Hepatocyte (in vitro differentiated cells): Measurements from ENCODE around the gene RIN2. TPM values are rescaled to one million over a fixed set of nuclear protein-coding genes. Genes with fewer than 3 reads are reported as not detected.

ENCODE experiments used
- DNase-seq: peaks from one replicate; pipeline ENCODE4 v3.0.0-alpha.2; 2016; ENCODE audit warnings: low spot score
- H2AFZ ChIP-seq: fragments of 200-600 bp; sonication (generic); 2 replicates; pipeline ENCODE4 v1.6.0; 2016; ENCODE audit warnings: antibody characterized with exemption, mild to moderate bottlenecking
- H3K27ac ChIP-seq: fragments of 200-600 bp; sonication (generic); 2 replicates; pipeline ENCODE4 v1.5.1; 2016; ENCODE audit warnings: mild to moderate bottlenecking
- H3K27me3 ChIP-seq: fragments of 200-600 bp; sonication (generic); 2 replicates; pipeline ENCODE4 v1.6.1; 2016
- H3K36me3 ChIP-seq: fragments of 200-600 bp; sonication (generic); replicated peaks from 2 replicates; pipeline ENCODE4 v1.5.1; 2016; ENCODE audit warnings: low read depth; ENCODE audit not compliant: insufficient read depth
- H3K4me1 ChIP-seq: fragments of 200-600 bp; sonication (generic); 2 replicates; pipeline ENCODE4 v1.5.1; 2016; ENCODE audit warnings: mild to moderate bottlenecking, moderate library complexity; ENCODE audit not compliant: insufficient read depth
- H3K4me2 ChIP-seq: fragments of 200-600 bp; sonication (generic); 2 replicates; pipeline ENCODE4 v1.6.0; 2016
- H3K4me3 ChIP-seq: fragments of 200-600 bp; sonication (generic); 2 replicates; pipeline ENCODE4 v1.5.1; 2016; ENCODE audit warnings: mild to moderate bottlenecking
- H3K79me2 ChIP-seq: fragments of 200-600 bp; sonication (generic); 2 replicates; pipeline ENCODE4 v1.6.0; 2017; ENCODE audit warnings: mild to moderate bottlenecking
- H3K9me2 ChIP-seq: fragments of 200-600 bp; sonication (generic); replicated peaks from 2 replicates; pipeline ENCODE4 v1.6.0; 2017; ENCODE audit warnings: mild to moderate bottlenecking; ENCODE audit not compliant: insufficient read depth
- H3K9me3 ChIP-seq: fragments of 200-600 bp; sonication (generic); 2 replicates; pipeline ENCODE4 v1.5.1; 2016; ENCODE audit warnings: low read depth, mild to moderate bottlenecking
- H4K20me1 ChIP-seq: fragments of 200-600 bp; sonication (generic); 2 replicates; pipeline ENCODE4 v1.6.0; 2016; ENCODE audit warnings: mild to moderate bottlenecking; ENCODE audit not compliant: insufficient read depth, poor library complexity, severe bottlenecking
- CTCF ChIP-seq: fragments of 200-600 bp; sonication (generic); IDR thresholded peaks from 2 replicates; pipeline ENCODE4 v1.5.1; 2016; ENCODE audit warnings: antibody characterized with exemption, mild to moderate bottlenecking; ENCODE audit not compliant: poor library complexity
- EZH2 ChIP-seq: fragments of 200-600 bp; sonication (generic); IDR thresholded peaks from 2 replicates; pipeline ENCODE4 v1.6.1; 2016; ENCODE audit warnings: antibody characterized with exemption, mild to moderate bottlenecking, borderline replicate concordance
- EZH2phosphoT487 ChIP-seq: fragments of 200-600 bp; sonication (generic); IDR thresholded peaks from one replicate; pipeline ENCODE4 v1.6.1; 2018; ENCODE audit warnings: antibody characterized with exemption, mild to moderate bottlenecking, low read depth, moderate library complexity; ENCODE audit not compliant: unreplicated experiment, severe bottlenecking
- WGBS: methylation state at CpG from one replicate; pipeline ENCODE4 v1.1.6; 2016; ENCODE audit warnings: low lambda C conversion rate; ENCODE audit errors: missing lambda C conversion rate; 5-methylcytosine and 5-hydroxymethylcytosine counted together
- polyA plus RNA-seq: library from polyadenylated mRNA; unstranded; fragments of >200 nt; fragmentation: Nextera tagmentation; extraction: Ambion mirVana; gene quantifications from 2 replicates; pipeline ENCODE4 v1.2.1, GENCODE V29; 2016
- total RNA-seq: library from RNA; depleted of rRNA; stranded (reverse); fragments of >200 nt; gene quantifications from 2 replicates; pipeline ENCODE4 v1.2.3, GENCODE V29; 2014

RIN2 gene
- total and polyA plus RNA-seq, 2 experiments from 2014 or later = 24.5 to 39.0 TPM

DNA sequence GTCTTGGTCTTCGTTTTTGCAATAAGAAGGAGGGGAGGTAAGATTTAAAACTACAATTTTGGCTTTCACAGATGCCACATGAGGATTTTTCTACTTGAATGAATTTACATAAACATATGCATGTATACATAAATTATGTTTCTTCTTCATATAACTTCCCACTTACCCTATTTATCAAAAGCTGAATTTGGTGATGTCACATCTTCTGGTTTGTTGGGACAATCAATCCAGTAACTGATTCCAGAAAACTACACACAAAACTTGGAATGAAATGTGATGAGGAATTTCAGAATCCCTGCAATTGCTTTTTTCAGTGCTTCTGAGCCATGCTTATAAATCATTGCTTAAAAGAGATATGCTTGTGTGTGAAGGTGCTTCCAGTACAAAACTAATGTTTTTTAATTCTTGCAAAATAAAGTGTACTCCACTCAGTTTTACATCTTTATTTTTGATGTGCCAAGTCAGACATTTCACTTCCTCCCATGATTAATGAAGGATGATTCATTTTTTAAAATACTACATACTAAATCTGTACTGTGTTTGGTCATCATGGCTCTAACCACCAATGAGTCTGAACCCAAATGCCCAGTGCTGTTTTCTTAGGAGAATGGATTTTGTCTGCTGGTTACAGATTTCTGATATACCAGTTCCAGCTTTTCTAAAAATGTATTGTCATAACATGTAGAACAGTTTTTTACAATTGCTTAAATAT is 32.1 kb upstream of the RIN2 start:
- Histone ChIP-seq H4K20me1 (no peaks in the 10 kb centered on the region), H3K27ac (no peak overlapping the region), H3K79me2 (no peaks in the 10 kb centered on the region), H3K4me1 (no peaks in the 10 kb centered on the region), H3K4me2 (no peak overlapping the region), H3K4me3 (no peak overlapping the region), H3K9me3 (no peaks in the 10 kb centered on the region), H3K36me3 (no peaks in the 10 kb centered on the region), H3K27me3 (no peaks in the 10 kb centered on the region), H3K9me2 (no peaks in the 10 kb centered on the region), H2AFZ (no peak overlapping the region)
- WGBS = 88% methylated on average over 1 of the region's 1 CpG
- no peak for DNase-seq
- TF ChIP-seq CTCF = no peak
- no peak for TF ChIP-seq EZH2
- no peak for TF ChIP-seq EZH2phosphoT487

GRCh38 chr20:19727251-19727847 is 30.7 kb upstream of the RIN2 start:
- Histone ChIP-seq H3K4me2 (no peak overlapping the region), H3K9me3 (no peaks in the 10 kb centered on the region), H3K27ac (no peak overlapping the region), H3K4me3 (no peak overlapping the region), H3K9me2 (no peaks in the 10 kb centered on the region), H3K4me1 (no peaks in the 10 kb centered on the region), H3K36me3 (no peaks in the 10 kb centered on the region), H4K20me1 (no peaks in the 10 kb centered on the region), H3K79me2 (no peaks in the 10 kb centered on the region), H2AFZ (no peak overlapping the region), H3K27me3 (no peaks in the 10 kb centered on the region)
- TF ChIP-seq EZH2 = no peak
- DNase-seq = no peak
- WGBS = 96% methylated on average over 10 of the region's 10 CpGs

DNA sequence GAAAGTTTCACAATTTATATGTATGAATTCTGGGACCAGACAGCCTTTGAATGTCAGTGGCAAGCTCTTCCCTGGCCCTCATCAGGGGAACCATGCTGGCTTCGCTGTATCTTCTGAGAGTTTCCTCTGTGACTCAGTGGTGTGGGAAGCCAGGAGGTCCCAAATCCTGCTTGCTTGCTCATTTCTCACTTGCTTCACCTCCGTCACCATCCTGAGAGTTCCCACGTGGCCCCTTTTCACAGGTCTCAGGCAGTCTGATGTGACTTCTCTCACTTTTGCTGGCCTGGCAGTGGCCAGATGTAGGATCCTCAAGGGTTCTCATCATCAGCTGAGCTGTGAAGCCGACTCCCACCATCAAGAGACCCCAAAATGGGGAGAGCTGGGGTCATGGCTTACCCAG is 28.4 kb upstream of the RIN2 start:
- H3K36me3 ChIP-seq = no peaks in the 10 kb centered on the region
- no peaks in the 10 kb centered on the region for H4K20me1 ChIP-seq
- 88% methylated on average over 4 of the region's 4 CpGs for WGBS
- H3K27me3 ChIP-seq = no peaks in the 10 kb centered on the region
- H3K79me2 ChIP-seq = no peaks in the 10 kb centered on the region
- DNase-seq = no peak
- H3K4me1 ChIP-seq = peaks cover under 1% of the 10 kb centered on the region
- H3K9me3 ChIP-seq = no peaks in the 10 kb centered on the region
- H3K27ac ChIP-seq = no peak overlapping the region
- H3K4me2 ChIP-seq = no peak overlapping the region
- H2AFZ ChIP-seq = no peak overlapping the region
- no peaks in the 10 kb centered on the region for H3K9me2 ChIP-seq
- TF ChIP-seq EZH2 (no peak), CTCF (no peak), EZH2phosphoT487 (no peak)
- no peak overlapping the region for H3K4me3 ChIP-seq

- no peaks in the 10 kb centered on the region for H3K9me2 ChIP-seq
- no peak overlapping the region for H3K27ac ChIP-seq
- H3K4me1 ChIP-seq = peaks cover 5% of the 10 kb centered on the region
- H3K79me2 ChIP-seq = no peaks in the 10 kb centered on the region
- no peak overlapping the region for H3K4me2 ChIP-seq
- no peak for DNase-seq
- no peaks in the 10 kb centered on the region for H3K36me3 ChIP-seq
- no peaks in the 10 kb centered on the region for H4K20me1 ChIP-seq
- H3K4me3 ChIP-seq = no peak overlapping the region
- 89% methylated on average over 7 of the region's 7 CpGs for WGBS
- H3K27me3 ChIP-seq = no peaks in the 10 kb centered on the region
- no peaks in the 10 kb centered on the region for H3K9me3 ChIP-seq
- H2AFZ ChIP-seq = no peak overlapping the region
- TF ChIP-seq EZH2 = no peak
- TF ChIP-seq CTCF = no peak
- TF ChIP-seq EZH2phosphoT487 = no peak
Measured at GRCh38 chr20:19730706-19731105, 27.4 kb upstream of the RIN2 start.
